GM06990 (cell line): ENCODE measurements around the gene DNAJB11.
"Not testable (repeated sequence)": the region's sequence is repeated elsewhere in the genome, so short reads cannot be mapped to it uniquely, and the experiment has no call there.

Source experiments
- DNase-seq: peaks from one replicate; pipeline ENCODE4 v3.0.0-alpha.2; 2011; ENCODE audit not compliant: insufficient read length; ENCODE audit errors: extremely low read depth
- H3K27me3 ChIP-seq: replicated peaks from 2 replicates; pipeline ENCODE4 v1.6.0; 2011; ENCODE audit warnings: low read length; ENCODE audit not compliant: control insufficient read depth, insufficient read depth
- H3K36me3 ChIP-seq: 2 replicates; pipeline ENCODE4 v1.5.1; 2011; ENCODE audit warnings: low read length; ENCODE audit not compliant: control insufficient read depth, insufficient read depth
- H3K4me3 ChIP-seq: replicated peaks from 2 replicates; pipeline ENCODE4 v1.5.1; 2011; ENCODE audit warnings: low read depth, mild to moderate bottlenecking, control low read depth, low read length
- CTCF ChIP-seq: IDR thresholded peaks from 2 replicates; pipeline ENCODE4 v1.5.1; 2011; ENCODE audit warnings: low read length, control low read depth, mild to moderate bottlenecking, inconsistent platforms; ENCODE audit not compliant: insufficient read depth, poor library complexity, severe bottlenecking

DNAJB11 gene

GRCh38 chr3:186567072-186567921, 3.2 kb upstream of the DNAJB11 start, which contains the start of gene TBCCD1:
Gene TBCCD1 (minus strand): TSS chr3:186567339. CDS start chr3:186564329, 3,010 bp downstream.
- H3K27me3 ChIP-seq, result no peaks in the 10 kb centered on the region
- no peak for TF ChIP-seq CTCF
- H3K36me3 ChIP-seq, result no peaks in the 10 kb centered on the region
- H3K4me3 ChIP-seq, result peak within 1 kb of the TSS; percentile 93
- DNase-seq, result peak; percentile 98

GRCh38 chr3:186569361-186569760, 1.2 kb upstream of the DNAJB11 start:
- H3K36me3 ChIP-seq, H3K27me3 ChIP-seq, DNase-seq: not testable (repeated sequence)
- peak overlapping the region; percentile 93 for H3K4me3 ChIP-seq

GRCh38 chr3:186569779-186570095, 783 bp upstream of the DNAJB11 start:
- no peak for TF ChIP-seq CTCF
- Histone ChIP-seq H3K4me3 (peak overlapping the region; percentile 93), H3K27me3 (no peaks in the 10 kb centered on the region), H3K36me3 (peaks cover 2% of the 10 kb centered on the region; the same call in 1 of the 2 replicates)
- no peak for DNase-seq

- TF ChIP-seq CTCF, result no peak
- no peak for DNase-seq
- H3K36me3 ChIP-seq, result peaks cover 6% of the 10 kb centered on the region
- H3K4me3 ChIP-seq, result peak overlapping the region; percentile 93
- no peaks in the 10 kb centered on the region for H3K27me3 ChIP-seq
Measured at GRCh38 chr3:186570941-186571643, 572 bp downstream of the DNAJB11 start.

GRCh38 chr3:186571644-186572013, 1.1 kb downstream of the DNAJB11 start:
- H3K36me3 ChIP-seq, result peaks cover 9% of the 10 kb centered on the region
- peak overlapping the region; percentile 93 for H3K4me3 ChIP-seq
- TF ChIP-seq CTCF, result no peak
- no peaks in the 10 kb centered on the region for H3K27me3 ChIP-seq
- no peak for DNase-seq

- DNase-seq, result no peak
- Histone ChIP-seq H3K36me3 (peaks cover 11% of the 10 kb centered on the region), H3K27me3 (no peaks in the 10 kb centered on the region), H3K4me3 (no peak overlapping the region)
- no peak for TF ChIP-seq CTCF
Measured at GRCh38 chr3:186577521-186577920, 7.0 kb downstream of the DNAJB11 start.
